Measurements from ENCODE around the gene SLCO1C1.
"Not testable (repeated sequence)": the region's sequence is repeated elsewhere in the genome, so short reads cannot be mapped to it uniquely, and the experiment has no call there.

The SLCO1C1 gene, protein sequence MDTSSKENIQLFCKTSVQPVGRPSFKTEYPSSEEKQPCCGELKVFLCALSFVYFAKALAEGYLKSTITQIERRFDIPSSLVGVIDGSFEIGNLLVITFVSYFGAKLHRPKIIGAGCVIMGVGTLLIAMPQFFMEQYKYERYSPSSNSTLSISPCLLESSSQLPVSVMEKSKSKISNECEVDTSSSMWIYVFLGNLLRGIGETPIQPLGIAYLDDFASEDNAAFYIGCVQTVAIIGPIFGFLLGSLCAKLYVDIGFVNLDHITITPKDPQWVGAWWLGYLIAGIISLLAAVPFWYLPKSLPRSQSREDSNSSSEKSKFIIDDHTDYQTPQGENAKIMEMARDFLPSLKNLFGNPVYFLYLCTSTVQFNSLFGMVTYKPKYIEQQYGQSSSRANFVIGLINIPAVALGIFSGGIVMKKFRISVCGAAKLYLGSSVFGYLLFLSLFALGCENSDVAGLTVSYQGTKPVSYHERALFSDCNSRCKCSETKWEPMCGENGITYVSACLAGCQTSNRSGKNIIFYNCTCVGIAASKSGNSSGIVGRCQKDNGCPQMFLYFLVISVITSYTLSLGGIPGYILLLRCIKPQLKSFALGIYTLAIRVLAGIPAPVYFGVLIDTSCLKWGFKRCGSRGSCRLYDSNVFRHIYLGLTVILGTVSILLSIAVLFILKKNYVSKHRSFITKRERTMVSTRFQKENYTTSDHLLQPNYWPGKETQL

DNA sequence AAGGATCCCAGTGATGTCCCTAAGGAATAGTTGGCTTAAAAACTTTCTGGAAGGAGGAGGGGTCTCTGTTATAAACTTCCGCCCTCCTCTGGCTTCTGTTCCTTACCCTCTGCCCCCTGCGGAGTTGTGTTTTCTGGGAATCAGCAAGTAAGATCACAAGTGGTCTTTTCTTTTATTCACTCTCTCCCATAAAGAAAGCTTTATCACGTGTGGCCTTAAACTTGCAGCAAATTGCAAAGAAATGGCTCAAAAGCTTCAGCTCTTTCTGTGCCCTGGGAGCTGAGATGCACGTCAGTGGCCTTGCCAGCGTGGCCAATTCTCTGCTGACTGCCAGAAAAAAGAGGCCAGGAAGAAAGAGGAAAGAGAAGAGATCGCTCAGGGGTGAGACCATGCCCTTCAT lies at the start of gene SLCO1C1:
Gene SLCO1C1, plus strand, starts transcription at position 101 of the 400 bp plus-strand sequence. CDS start 4,245 bp downstream, outside the sequence.
- DNase-seq (ENCODE audit: low read depth in 3 of 3): no peak

DNA sequence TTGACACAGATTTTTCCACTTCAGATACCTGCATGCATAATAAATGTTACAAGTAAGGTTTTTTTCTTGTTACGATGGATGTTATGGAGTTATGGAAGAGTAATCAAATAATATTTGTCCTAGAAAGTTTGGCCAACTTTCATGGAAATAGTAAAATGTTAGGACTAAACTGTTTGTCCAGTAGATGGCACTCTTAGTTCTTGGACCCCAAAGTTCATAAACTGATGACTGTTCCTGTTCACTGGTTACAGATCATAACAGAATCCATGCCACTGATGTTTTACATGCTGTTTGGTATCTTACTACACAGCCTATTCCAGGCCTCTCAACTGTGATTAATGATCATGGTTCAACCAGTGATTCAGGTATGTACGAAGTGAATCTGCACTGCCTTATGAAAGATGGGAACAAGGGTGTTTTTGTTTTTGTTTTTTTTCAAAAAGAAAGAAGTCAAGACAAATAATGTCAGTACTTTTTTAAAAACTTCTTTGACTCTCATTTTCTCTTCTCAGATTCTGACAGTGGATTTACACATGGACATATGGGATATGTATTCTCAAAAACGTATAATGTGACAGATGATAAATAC lies 48.8 kb upstream of the SLCO1C1 start:
- DNase-seq (ENCODE audit: low read depth in 3 of 3): no peak

DNA sequence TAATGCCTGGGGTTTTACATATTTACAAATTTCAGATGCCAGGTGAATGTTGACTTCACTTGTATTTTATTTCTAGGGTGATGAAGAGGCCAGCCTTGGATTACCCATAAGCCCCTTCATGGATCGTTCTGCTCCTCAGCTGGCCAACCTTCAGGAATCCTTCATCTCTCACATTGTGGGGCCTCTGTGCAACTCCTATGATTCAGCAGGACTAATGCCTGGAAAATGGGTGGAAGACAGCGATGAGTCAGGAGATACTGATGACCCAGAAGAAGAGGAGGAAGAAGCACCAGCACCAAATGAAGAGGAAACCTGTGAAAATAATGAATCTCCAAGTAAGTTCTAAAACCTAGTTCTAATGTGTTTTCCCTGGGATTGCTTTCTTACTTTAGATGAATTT lies 41.3 kb upstream of the SLCO1C1 start:
- DNase-seq (ENCODE audit: low read depth in 3 of 3): no peak

DNA sequence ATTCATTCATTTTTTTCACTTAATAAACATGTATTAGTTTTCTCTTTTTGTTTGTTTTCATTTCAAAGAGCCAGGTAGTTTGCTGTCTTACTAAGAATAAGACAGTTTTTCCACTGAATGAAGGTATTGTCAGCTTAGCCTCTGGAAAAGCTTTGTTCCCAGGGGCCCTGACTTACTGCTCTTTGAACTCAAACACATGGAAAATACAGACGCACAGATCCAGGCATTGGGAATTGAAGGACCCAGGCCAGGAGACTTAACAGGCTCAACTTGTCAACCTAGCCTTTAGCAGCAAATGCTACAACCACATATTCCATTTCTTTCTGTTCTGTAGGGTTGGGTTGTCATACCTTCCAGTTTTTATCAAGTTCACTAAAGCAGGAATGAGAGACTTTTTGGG lies 38.5 kb upstream of the SLCO1C1 start:
- no peak for DNase-seq (ENCODE audit: low read depth in 3 of 3)

DNA sequence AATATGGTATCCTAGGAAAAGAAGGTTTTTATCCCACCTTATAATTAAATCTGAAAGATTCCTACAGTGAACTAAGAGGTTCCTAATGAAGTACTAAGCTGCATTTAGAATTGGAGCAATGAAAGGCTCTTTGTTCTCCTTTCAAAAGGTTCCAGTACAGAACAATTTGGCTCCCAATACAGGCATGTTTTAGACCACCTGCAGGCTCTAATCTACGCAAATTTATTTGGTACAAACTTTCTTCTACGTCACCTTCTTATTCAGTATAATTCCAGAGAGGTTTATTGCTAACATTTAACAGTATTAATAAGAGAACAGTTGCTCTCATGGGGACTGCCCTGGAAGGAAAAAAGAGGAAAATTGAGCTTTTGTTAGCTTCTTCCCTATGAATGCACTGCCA lies 37.6 kb upstream of the SLCO1C1 start:
- no peak for DNase-seq (ENCODE audit: low read depth in 3 of 3)

DNA sequence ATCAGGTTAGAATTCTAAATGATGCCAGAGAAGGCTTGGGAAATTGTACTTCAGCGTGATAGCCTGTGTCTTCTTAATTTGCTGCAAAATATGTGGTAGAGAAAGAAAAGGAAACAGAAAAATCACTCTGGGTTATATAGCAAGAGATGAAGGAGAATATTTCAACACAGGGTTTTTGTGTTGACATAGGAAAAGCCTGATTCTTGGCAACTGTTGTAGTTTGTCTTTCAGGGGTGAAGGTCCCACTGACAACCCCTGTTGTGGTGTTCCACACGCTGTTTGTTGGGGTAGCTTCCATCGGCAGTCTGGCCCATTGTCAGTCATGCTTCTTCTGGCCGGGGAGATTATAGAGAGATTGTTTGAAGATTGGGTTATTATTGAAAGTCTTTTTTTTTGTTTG lies 13.8 kb upstream of the SLCO1C1 start:
- DNase-seq (ENCODE audit: low read depth in 3 of 3): no peak

DNA sequence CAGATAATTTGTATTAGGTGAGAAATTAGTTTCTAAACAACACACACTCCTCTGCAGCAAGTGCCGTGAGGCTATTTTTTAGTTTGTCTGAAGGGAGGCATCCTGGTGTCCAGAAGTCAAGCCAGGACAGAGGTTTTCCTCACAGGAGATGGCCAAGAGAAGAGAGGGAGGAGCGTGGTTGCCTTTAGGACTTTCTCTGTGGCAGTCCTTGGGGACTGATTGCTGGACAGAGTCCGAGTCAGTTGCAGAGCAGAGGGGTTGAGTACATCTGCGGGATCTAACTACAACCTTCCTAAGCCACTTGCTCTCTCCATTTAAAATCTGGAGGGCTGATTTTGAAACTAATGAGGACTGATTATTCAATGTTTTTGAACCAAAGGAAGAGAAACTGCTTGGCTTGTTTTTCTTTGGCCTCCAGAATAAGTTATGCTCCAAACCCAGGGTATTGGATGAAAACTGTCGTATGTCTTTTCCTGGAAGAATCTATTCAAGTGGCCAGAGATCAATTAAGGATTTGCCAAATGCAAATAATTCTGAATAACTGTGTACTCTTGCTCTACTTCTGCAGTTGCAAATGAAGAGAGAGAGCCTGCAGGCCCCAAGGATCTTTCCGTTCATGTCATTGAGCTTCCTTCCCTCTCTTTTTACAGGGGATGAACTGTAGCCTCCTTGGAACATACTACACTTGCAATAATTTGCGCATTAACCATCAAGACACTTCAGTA lies 1.2 kb downstream of the SLCO1C1 start:
- no peak for DNase-seq (ENCODE audit: low read depth in 3 of 3)

DNA sequence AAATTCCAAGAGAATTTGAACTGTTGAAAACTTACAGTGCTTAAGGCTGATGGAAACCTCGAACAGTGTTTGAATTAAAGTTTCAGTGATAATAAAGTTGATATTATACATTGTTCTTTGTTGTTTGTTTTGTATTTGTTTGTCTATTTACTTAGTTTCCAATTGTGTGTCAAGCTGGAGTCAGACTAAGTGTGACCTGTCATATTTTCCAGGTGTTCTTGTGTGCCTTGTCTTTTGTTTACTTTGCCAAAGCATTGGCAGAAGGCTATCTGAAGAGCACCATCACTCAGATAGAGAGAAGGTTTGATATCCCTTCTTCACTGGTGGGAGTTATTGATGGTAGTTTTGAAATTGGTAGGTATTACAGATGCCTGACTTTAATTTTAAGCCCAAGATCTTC lies 6.0 kb downstream of the SLCO1C1 start:
- DNase-seq (ENCODE audit: low read depth in 3 of 3): no peak

DNA sequence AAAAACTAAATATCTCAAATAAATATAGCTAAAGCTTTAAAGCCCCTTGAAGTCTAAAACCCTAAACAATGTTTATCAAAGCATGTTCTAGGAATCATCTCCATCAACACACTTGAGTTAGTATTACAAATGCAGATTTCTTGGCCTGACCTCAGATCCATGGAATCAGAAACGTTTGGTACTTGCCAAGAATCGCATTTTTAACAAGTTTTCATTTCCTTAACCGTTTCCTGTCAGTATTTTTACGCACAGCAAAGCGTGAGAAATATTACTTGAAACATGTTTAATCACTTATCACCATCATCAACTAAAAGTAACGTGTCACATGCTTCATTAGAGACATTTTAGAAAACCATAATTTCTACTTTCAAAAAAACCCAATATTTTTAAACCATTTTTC lies 9.7 kb downstream of the SLCO1C1 start:
- no peak for DNase-seq (ENCODE audit: low read depth in 3 of 3)

DNA sequence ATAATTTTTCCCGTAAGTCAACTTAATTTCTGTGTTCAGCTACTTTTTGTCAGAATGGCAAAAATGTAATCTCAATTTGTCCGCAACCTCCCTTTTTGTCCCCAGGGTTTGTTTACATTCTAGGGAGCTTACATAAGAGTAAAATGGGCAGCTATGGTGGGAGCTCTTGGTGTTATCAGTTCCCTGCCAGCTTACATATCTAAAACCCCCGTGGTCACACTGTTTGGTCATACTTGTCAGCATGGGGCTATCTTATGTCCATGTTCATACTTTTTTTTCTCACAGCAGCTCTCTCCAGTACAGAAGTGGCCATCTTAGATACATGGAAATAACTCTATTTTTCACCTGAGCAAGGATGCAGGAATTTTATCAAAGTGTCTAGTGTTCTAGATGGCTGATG lies 16.7 kb downstream of the SLCO1C1 start:
- DNase-seq (ENCODE audit: low read depth in 3 of 3): no peak

DNA sequence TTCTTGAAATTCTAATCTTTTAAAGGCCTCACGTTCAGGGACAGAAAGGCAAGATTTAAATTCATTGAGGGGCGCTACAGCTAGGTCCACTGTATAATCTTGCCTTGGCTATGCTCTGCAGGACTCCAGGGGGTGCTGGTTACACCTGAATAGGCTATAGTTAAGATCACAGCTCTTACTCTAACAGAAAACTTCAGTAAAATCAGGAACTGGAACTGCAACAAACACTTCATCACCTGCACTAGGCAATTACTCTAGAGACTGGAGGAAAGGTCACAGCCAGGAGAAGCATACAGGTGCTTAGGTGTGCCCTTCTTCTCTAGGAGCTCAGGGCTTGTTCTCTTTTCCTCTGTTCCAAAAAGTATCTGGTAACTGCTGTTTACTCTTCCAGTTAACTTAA lies 20.9 kb downstream of the SLCO1C1 start:
- no peak for DNase-seq (ENCODE audit: low read depth in 3 of 3)

DNA sequence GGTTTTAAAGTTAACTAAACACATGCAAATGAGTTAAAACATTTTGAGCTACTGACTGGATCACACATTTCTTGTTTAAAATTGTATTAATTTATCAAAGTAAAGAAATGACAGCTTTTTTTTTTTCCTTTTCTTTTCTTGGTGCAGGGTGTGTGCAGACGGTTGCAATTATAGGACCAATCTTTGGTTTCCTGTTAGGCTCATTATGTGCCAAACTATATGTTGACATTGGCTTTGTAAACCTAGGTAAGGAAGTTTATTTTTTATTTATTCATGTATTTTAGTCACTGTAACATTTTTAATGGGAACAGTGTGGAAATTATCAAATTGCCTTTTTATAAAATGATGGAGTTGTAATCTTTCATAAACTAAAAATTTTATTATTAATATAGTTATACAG lies 21.9 kb downstream of the SLCO1C1 start:
- DNase-seq (ENCODE audit: low read depth in 3 of 3): no peak

DNA sequence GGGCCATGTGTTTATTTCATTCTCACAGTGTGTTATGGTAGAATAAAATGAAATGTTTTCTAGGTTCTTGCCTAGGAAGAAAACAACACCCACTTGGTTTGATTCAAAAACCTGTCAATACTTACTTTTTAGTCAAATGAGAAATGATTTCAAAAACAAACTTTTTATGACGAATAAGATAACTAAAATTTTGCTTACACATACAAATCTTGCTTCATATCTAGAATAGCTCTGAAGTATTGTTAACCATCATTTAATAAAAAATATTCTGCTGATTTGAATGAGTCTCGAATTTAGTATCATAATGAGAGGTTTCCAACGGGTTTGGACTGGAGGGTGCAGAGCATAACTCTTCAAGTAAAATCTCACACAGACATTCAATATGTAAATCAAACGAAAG lies 23.2 kb downstream of the SLCO1C1 start:
- DNase-seq (ENCODE audit: low read depth in 3 of 3): no peak

DNA sequence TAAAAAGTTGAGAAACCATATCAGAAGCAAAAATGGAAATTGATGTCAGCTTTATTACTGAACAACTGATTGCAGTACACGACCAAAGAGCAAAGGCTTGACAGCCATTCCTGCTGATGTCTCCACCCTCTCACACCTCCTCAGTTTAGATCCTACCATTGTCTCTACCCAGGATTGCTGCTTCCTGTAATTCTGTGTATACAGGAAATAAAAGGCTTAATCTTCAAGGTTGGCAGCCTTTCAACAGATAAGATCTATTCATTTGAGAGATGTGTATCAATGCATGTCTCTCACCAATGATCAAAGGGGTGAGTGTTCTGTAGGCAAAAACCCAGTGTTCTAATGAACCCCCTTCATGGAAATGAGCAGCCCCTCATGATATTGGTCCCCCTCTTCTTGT lies 27.0 kb downstream of the SLCO1C1 start:
- DNase-seq (ENCODE audit: low read depth in 3 of 3): no peak

DNA sequence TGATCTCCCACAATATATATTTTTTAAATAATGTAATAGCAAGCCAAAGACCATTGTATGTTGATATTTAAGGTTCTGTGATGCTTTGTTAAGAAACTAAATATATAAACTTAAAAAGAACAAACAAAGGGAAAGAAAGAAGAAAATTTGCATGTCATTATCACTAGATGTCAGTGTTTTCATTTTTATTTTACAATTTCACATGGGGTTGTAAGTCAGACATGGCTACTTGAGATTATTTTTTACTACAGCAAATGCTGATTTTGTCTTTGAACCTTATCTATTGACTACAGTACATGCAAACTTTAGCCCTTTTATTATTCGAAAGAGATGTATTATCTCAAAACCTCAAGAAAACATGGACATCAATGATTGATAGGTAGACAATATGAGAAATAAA lies 36.1 kb downstream of the SLCO1C1 start:
- DNase-seq (ENCODE audit: low read depth in 3 of 3): no peak

DNA sequence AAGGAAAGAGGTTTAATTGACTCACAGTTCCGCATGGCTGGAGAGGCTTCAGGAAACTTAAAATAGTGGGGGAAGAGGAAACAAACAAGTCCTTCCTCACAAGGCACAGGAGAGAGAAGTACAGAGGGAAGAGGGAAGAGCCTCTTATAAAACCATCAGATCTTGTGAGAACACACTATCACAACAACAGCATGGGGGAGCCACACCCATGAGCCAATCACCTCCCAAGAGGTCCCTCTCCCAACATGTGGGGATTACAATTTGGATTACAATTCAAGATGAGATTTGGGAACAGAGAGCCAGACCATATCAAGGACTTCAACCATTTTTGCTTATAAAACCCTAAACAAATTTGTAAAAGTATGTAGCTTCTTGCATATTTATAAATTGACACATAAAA lies 45.8 kb downstream of the SLCO1C1 start:
- DNase-seq (ENCODE audit: low read depth in 3 of 3): no peak

DNA sequence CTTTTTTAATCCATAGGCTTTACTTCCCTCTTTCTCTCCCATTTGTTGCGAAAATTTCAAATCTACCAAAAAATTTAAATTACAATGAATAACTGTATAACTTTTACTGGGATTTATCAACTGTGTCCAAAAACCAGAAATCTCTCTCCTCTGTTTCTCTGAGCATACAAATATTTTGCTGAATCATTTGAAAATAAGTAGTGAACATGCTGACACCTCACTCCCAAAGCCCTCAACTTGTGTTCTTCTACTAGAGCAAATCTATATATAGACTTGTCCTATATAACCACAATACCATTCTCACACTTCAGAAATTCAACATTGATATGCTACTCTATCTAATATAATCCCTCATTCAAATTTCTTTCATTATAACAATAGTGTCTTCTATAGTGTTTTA lies 53.1 kb downstream of the SLCO1C1 start:
- no peak for DNase-seq (ENCODE audit: low read depth in 3 of 3)

DNA sequence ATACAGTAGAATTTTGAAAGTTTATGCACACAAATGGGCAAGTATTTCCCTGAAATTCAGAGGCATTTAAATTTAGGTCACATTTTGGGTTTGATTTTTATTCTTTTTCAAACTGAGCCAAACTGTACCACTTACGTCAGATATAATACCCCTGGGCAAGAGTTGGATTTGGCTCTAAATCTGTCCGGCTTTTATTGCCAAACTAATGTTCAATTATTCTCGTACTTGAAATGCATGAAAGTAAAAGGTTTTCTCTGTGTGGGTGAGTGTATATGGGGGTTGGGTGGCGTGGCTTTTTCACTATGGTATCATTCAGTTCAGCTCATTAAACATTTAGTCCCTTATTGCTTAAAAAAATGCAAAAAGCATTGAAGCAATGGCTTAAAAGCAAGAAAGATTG lies 55.9 kb downstream of the SLCO1C1 start:
- DNase-seq (ENCODE audit: low read depth in 3 of 3): no peak

DNA sequence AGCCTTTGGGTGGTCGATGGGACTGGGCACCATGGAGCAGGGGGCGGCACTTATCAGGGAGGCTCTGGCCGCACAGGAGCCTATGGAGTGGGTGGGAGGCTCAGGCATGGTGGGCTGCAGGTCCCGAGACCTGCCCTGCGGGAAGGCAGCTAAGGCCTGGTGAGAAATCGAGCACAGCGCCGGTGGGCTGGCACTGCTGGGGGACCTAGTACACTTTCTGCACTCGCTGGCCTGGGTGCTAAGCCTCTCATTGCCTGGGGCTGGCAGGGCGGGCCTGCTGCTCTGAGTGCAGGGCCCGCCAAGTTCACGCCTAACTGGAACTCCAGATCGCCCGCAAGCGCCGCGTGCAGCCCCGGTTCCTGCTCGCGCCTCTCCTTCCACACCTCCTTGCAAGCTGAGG lies 82.3 kb downstream of the SLCO1C1 start:
- DNase-seq (ENCODE audit: low read depth in 3 of 3): no peak

DNA sequence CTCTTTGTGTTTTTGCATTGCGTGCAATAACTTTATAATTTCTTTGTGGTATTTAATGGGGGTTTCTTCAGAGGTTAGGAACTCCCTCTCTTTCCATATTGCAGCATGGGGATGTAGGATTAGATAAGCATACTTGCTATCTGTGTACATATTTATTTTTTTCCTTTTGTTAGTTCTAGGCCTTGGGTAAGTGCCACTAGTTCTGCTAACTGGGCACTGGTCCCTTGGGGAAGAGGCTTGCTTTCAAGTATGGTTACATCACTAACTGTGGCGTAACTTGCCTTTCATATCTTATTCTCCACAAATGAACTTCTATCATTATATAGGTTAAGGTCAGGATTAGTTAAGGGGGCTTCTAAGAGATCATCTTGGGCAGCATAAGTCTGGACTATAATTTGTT lies 83.8 kb downstream of the SLCO1C1 start:
- no peak for DNase-seq (ENCODE audit: low read depth in 3 of 3)

DNA sequence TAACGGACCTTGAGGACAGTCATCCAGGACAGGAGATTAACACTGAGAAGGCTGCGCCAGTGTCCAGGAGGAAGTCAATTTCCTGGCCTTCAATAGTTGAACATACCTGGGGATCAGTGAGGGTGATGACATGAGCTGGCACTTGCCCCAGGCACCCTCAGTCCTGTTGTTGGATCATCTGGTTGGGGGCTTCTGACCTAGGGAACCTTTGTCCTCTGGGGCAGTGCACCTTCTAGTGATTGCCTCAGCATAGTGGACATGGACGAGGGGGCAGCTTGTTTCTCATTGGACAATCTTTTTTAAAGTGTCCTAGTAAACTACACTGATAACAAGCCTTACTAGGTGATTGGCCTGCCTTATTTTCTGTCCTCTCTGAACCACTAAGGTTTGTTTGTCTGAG lies 84.8 kb downstream of the SLCO1C1 start:
- not testable (repeated sequence) for DNase-seq (ENCODE audit: low read depth in 3 of 3)

DNA sequence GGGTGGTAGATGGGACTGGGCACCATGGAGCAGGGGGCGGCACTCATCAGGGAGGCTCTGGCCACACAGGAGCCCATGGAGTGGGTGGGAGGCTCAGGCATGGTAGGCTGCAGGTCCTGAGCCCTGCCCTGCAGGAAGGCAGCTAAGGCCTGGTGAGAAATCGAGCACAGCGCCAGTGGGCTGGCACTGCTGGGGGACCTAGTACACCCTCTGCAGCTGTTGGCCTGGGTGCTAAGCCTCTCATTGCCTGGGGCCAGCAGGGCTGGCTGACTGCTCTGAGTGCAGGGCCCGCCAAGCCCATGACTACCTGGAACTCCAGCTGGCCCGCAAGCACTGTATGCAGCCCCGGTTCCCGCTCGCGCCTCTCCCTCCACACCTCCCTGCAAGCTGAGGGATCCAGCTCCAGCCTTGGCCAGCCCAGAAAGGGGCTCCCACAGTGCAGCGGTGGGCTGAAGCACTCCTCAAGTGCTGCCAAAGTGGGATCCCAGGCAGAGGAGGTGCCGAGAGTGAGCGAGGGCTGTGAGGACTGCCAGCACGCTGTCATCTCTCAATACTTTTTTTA lies 88.7 kb downstream of the SLCO1C1 start:
- not testable (repeated sequence) for DNase-seq (ENCODE audit: low read depth in 3 of 3)

Measured in stimulated activated CD4-positive, alpha-beta T cell treated with anti-CD3 and anti-CD28 coated beads, TNF-alpha, amount 100 ng/mL, for 4 hours (primary cell).